Bronchial epithelial cell (primary cell): Measurements from ENCODE around the gene CPAMD8. TPM values are rescaled to one million over a fixed set of nuclear protein-coding genes. Genes with fewer than 3 reads are reported as not detected.
"Not testable (repeated sequence)": the region's sequence is repeated elsewhere in the genome, so short reads cannot be mapped to it uniquely, and the experiment has no call there.

ENCODE experiments used
- DNase-seq: peaks from one replicate; pipeline ENCODE4 v3.0.0-alpha.2; 2010; ENCODE audit warnings: low read depth
- FAIRE-seq: peaks from 2 replicates; lab custom pipeline; 2011; peaks lifted over from hg19 to GRCh38; lab: Jason Lieb, UNC
- H3K27me3 ChIP-seq: 2 replicates; pipeline ENCODE4 v1.5.1; 2011; ENCODE audit warnings: low read length; ENCODE audit not compliant: control insufficient read depth, insufficient read depth
- H3K36me3 ChIP-seq: 2 replicates; pipeline ENCODE4 v1.5.1; 2011; ENCODE audit warnings: low read length; ENCODE audit not compliant: control insufficient read depth, insufficient read depth
- H3K4me3 ChIP-seq: 2 replicates; pipeline ENCODE4 v1.5.1; 2011; ENCODE audit warnings: mild to moderate bottlenecking, low read depth, low read length, control low read depth
- CTCF ChIP-seq: IDR thresholded peaks from 2 replicates; pipeline ENCODE4 v1.5.1; 2011; ENCODE audit warnings: mild to moderate bottlenecking, moderate library complexity, low read length, control low read depth, inconsistent platforms; ENCODE audit not compliant: insufficient read depth, severe bottlenecking
- total RNA-seq: library from RNA; depleted of rRNA; stranded (reverse); fragments of >200 nt; gene quantifications from 2 replicates; pipeline ENCODE4 v1.2.1, GENCODE V29; 2014

The CPAMD8 gene
- total RNA-seq, 1 donor from 2014 or later: 0.53 TPM

GRCh38 chr19:17004386-17004785 is 22.2 kb downstream of the CPAMD8 start:
- Histone ChIP-seq H3K4me3 (no peak overlapping the region), H3K36me3 (no peaks in the 10 kb centered on the region), H3K27me3 (no peaks in the 10 kb centered on the region)
- no peak for TF ChIP-seq CTCF
- no peak for FAIRE-seq
- no peak for DNase-seq

- TF ChIP-seq CTCF: no peak
Measured at GRCh38 chr19:17002455-17002854, 24.2 kb downstream of the CPAMD8 start.

GRCh38 chr19:17001603-17002183 is 24.9 kb downstream of the CPAMD8 start:
- DNase-seq (no peak), FAIRE-seq (no peak)
- no peak for TF ChIP-seq CTCF
- no peak overlapping the region for H3K4me3 ChIP-seq
- no peaks in the 10 kb centered on the region for H3K27me3 ChIP-seq
- H3K36me3 ChIP-seq: no peaks in the 10 kb centered on the region

More at GRCh38 chr19:17002455-17002854, 24.2 kb downstream of the CPAMD8 start:
- DNase-seq: no peak
- FAIRE-seq: no peak
- Histone ChIP-seq H3K27me3 (no peaks in the 10 kb centered on the region), H3K36me3 (no peaks in the 10 kb centered on the region), H3K4me3 (no peak overlapping the region)

GRCh38 chr19:16998635-16999194 is 27.9 kb downstream of the CPAMD8 start:
- Histone ChIP-seq H3K4me3 (no peak overlapping the region), H3K36me3 (no peaks in the 10 kb centered on the region), H3K27me3 (no peaks in the 10 kb centered on the region)
- FAIRE-seq (no peak), DNase-seq (no peak)
- no peak for TF ChIP-seq CTCF

- FAIRE-seq: peak; percentile 90
- not testable (repeated sequence) for H3K36me3 ChIP-seq, H3K27me3 ChIP-seq, DNase-seq, H3K4me3 ChIP-seq
Measured at GRCh38 chr19:16996838-16997490, 29.6 kb downstream of the CPAMD8 start.

GRCh38 chr19:16988661-16989060 is 37.9 kb downstream of the CPAMD8 start:
- TF ChIP-seq CTCF: no peak
- no peaks in the 10 kb centered on the region for H3K36me3 ChIP-seq
- H3K4me3 ChIP-seq: no peak overlapping the region
- FAIRE-seq (no peak), DNase-seq (no peak)
- H3K27me3 ChIP-seq: no peaks in the 10 kb centered on the region
